ENCODE data around the gene TCEA3. TPM values are rescaled to one million over a fixed set of nuclear protein-coding genes. Genes with fewer than 3 reads are reported as not detected.

Gene TCEA3
- total RNA-seq, 1 donor from 2014 or later: 3.1 TPM

DNA sequence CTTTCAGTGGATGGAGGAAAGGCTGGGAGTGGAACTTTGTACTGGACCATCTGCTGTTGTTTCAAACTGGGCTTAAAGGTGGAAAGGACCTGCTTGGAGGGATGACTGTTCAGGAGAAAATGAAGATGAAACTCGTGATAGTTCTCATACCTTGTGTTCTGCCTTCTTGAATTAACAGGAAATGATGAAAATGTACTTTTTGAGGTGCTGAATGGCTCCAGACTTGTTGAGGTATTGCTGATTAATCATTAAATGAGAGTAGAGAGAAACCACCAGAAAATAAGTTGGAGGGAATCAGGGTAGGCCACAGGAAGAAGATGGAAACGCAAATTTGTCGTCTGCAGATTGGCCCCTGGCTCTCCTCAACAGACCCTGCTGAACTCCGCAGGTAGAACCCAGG lies 28.7 kb downstream of the TCEA3 start:
- TF ChIP-seq, protein P1, sequence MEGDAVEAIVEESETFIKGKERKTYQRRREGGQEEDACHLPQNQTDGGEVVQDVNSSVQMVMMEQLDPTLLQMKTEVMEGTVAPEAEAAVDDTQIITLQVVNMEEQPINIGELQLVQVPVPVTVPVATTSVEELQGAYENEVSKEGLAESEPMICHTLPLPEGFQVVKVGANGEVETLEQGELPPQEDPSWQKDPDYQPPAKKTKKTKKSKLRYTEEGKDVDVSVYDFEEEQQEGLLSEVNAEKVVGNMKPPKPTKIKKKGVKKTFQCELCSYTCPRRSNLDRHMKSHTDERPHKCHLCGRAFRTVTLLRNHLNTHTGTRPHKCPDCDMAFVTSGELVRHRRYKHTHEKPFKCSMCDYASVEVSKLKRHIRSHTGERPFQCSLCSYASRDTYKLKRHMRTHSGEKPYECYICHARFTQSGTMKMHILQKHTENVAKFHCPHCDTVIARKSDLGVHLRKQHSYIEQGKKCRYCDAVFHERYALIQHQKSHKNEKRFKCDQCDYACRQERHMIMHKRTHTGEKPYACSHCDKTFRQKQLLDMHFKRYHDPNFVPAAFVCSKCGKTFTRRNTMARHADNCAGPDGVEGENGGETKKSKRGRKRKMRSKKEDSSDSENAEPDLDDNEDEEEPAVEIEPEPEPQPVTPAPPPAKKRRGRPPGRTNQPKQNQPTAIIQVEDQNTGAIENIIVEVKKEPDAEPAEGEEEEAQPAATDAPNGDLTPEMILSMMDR (conservative IDR thresholded peaks at IDR 0.05; ENCODE audit: low read depth, low read length): no peak
- no peak for DNase-seq (ENCODE audit: low read depth)
- H3K4me3 ChIP-seq (ENCODE audit: low read depth, low read length): no peak overlapping the region

DNA sequence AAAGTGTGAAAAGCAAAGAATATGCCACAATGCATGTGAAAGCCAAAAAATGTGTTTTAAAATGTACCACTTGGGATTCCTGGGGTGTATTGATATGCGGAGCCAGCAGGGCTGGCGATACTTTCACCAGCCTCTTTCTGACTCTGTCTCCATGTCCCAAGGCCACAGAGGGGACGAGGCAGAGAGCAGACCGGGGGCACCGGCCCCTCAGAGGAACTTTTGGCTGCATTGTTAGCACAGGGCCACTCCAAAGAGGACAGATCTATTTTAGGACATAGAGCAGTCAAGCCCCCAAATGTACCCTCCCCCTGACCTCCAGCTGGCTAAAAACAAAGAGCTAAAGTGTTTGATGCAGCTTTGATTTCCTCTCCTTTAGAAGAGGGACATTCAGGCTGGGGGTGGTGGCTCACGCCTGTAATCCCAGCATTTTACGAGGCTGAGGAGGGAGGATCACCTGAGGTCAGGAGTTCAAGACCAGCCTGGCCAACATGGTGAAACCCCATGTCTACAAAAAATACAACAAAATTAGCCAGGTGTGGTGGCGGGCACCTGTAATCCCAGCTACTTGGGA lies 29.3 kb downstream of the TCEA3 start:
- TF ChIP-seq, protein P1 (conservative IDR thresholded peaks at IDR 0.05; ENCODE audit: low read depth, low read length): no peak
- no peak for DNase-seq (ENCODE audit: low read depth)
- H3K4me3 ChIP-seq (ENCODE audit: low read depth, low read length): no peak overlapping the region

DNA sequence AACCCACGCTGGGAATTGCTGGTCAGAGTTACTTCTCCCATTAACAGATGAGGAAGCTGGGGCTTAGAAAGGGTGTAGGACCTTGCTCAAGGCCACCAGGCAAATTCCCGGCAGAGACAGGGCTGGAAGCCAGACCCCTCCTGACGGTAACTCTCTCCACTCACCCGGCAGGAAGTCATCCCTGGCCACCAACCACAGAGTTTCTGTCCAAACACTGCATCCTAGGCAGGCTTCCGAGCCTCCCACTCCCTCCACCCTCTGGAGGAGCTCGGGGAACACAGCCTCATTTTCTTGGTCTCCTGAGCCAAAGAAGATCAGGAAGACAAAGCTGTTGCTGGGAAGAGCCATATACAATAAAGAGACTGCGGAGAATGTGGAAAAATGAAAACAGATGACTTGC lies 29.9 kb downstream of the TCEA3 start:
- TF ChIP-seq, protein P1 (conservative IDR thresholded peaks at IDR 0.05; ENCODE audit: low read depth, low read length): no peak
- DNase-seq (ENCODE audit: low read depth): no peak
- no peak overlapping the region for H3K4me3 ChIP-seq (ENCODE audit: low read depth, low read length)

DNA sequence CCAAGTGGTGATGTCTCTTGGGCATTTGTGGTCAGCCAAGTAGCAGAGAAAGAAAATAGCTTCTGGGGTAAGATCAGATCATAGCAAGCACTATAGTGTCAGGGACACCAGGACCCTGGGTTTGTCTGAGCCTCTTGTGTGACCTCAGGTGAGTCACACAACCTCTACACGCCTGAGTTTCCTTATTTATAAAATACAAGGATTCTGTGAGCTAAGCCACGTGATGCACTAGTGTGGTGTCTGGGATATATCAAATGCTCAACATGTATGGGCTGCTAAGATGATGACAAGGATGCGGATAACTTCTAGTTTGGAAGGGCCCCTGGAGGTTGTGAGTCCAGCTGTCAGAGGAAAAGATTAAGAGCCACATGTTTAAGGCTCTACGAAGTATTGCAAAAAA lies 30.4 kb downstream of the TCEA3 start:
- no peak for DNase-seq (ENCODE audit: low read depth)
- TF ChIP-seq, protein P1 (conservative IDR thresholded peaks at IDR 0.05; ENCODE audit: low read depth, low read length): no peak
- no peak overlapping the region for H3K4me3 ChIP-seq (ENCODE audit: low read depth, low read length)

DNA sequence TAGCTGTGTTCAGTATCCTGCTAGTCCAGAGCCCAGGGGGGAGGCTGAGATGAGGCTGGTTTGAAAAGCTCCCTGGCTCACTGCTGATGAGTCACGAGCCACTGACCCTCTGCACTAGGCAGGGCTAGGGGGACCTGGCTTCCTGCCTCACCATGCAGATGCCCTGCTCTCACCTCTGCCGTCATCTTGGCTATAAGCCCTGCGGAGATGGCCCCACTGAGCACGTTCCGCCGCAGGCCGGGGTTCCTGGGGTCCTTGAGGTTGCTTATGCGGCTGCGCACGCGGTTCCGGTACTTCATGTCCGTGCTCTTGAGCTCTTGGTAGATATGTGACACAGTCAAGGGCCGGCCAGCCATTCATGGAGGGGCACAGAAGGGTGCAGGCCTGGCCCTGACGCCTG lies 30.8 kb downstream of the TCEA3 start:
- no peak for DNase-seq (ENCODE audit: low read depth)
- H3K4me3 ChIP-seq (ENCODE audit: low read depth, low read length): no peak overlapping the region
- TF ChIP-seq, protein P1 (conservative IDR thresholded peaks at IDR 0.05; ENCODE audit: low read depth, low read length): no peak

DNA sequence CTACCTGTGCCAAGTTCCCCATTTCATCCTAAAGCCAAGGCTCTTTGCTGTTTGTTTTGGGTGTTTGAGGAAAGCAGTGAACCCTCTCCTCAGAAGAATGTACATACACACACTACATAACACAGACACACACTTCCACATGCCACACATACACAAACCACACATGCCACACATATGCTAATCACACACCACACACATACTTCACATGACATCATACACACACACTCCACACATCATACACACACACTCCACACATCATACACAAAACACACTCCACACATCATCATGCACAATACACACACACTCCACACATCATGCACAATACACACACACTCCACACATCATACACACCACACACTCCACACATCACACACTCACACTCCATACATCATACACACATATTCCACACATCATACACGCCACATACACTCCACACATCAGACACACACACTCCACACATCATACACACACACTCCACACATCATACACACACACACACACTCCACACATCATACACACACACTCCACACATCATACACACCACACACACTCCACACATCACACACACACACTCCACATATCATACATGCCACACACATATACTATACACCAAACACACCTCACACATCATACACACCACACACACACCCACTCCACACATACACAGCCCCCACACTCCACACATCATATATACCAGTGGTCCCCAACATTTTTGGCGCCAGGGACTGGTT lies 32.3 kb downstream of the TCEA3 start:
- TF ChIP-seq, protein P1 (conservative IDR thresholded peaks at IDR 0.05; ENCODE audit: low read depth, low read length): no peak
- no peak overlapping the region for H3K4me3 ChIP-seq (ENCODE audit: low read depth, low read length)
- no peak for DNase-seq (ENCODE audit: low read depth)

DNA sequence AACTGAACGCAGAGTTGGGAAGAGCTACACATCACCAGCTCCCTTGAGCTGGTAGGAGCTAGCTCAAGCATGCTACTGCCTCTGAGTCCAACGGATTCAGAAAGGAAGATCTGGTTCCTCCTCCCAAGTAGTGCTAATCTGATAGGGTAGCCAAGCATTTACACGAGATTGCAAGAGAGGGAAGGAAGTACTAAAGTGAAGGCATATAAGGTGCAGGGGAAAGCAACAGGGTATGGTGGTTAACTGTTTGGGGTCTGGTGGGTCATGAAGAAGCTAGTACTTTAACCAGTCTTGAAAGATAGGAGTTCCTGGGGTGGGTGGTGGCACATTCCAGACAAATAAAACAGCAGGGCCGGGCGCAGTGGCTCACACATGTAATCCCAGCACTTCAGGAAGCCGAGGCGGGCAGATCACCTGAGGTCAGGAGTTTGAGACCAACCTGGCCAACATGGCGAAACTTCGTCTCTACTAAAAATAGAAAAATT lies 34.7 kb downstream of the TCEA3 start:
- TF ChIP-seq, protein P1 (conservative IDR thresholded peaks at IDR 0.05; ENCODE audit: low read depth, low read length): no peak
- DNase-seq (ENCODE audit: low read depth): no peak
- H3K4me3 ChIP-seq (ENCODE audit: low read depth, low read length): no peak overlapping the region

All from epithelial cell of proximal tubule (primary cell).